ENCODE results near the gene TOR2A.

- TF ChIP-seq CTCF (IDR thresholded peaks at IDR 0.05), result no peak
- no peak for TF ChIP-seq POLR2A (IDR thresholded peaks at IDR 0.05)
Observed at GRCh38 chr9:127765418-127765817, 30.3 kb upstream of the TOR2A start.

Data from thyroid gland (tissue), 4 donors.